Measurements from ENCODE around the gene CSF1R. TPM values are rescaled to one million over a fixed set of nuclear protein-coding genes. Genes with fewer than 3 reads are reported as not detected.

The CSF1R gene
- total RNA-seq (2014; rRNA removed; shearing (Covaris generic); ENCODE audit: low replicate concordance): not detected in 2 replicates

- H3K27me3 ChIP-seq (ENCODE audit: low read length): no peaks in the 10 kb centered on the region
- H4K20me1 ChIP-seq (ENCODE audit: insufficient read depth, low read depth, low read length): no peaks in the 10 kb centered on the region
- no peak within 1 kb of the TSS for H3K27ac ChIP-seq (ENCODE audit: low read length)
- no peaks in the 10 kb centered on the region for H3K9me2 ChIP-seq (replicated peaks; ENCODE audit: insufficient read depth, low read length)
- no peaks in the 10 kb centered on the region for H3K36me3 ChIP-seq (ENCODE audit: insufficient read depth, low read length)
- no peak within 1 kb of the TSS for H2AFZ ChIP-seq (ENCODE audit: low read length)
- H3K4me1 ChIP-seq (ENCODE audit: low read length): no peaks in the 10 kb centered on the region
- DNase-seq: no peak
- H3K4me3 ChIP-seq (ENCODE audit: low read length): no peak within 1 kb of the TSS
- H3K4me2 ChIP-seq (ENCODE audit: low read depth, low read length, poor library complexity, severe bottlenecking): no peak within 1 kb of the TSS
- no peak within 1 kb of the TSS for H3K9ac ChIP-seq (ENCODE audit: low read length)
- H3K79me2 ChIP-seq (ENCODE audit: low read length): no peaks in the 10 kb centered on the region
- no peaks in the 10 kb centered on the region for H3K9me3 ChIP-seq (ENCODE audit: low read length)
Observed at GRCh38 chr5:150085950-150086715, at the start of gene CSF1R. Gene CSF1R, minus strand, starts transcription at chr5:150086554. Its CDS starts 127 bp downstream, at chr5:150086427.

- H3K4me3 ChIP-seq (ENCODE audit: low read length): no peak overlapping the region
- H3K9me2 ChIP-seq (replicated peaks; ENCODE audit: insufficient read depth, low read length): no peaks in the 10 kb centered on the region
- no peaks in the 10 kb centered on the region for H3K36me3 ChIP-seq (ENCODE audit: insufficient read depth, low read length)
- H3K4me1 ChIP-seq (ENCODE audit: low read length): no peaks in the 10 kb centered on the region
- H3K9me3 ChIP-seq (ENCODE audit: low read length): no peaks in the 10 kb centered on the region
- H2AFZ ChIP-seq (ENCODE audit: low read length): no peak overlapping the region
- DNase-seq: no peak
- no peaks in the 10 kb centered on the region for H4K20me1 ChIP-seq (ENCODE audit: insufficient read depth, low read depth, low read length)
- H3K9ac ChIP-seq (ENCODE audit: low read length): no peak overlapping the region
- H3K4me2 ChIP-seq (ENCODE audit: low read depth, low read length, poor library complexity, severe bottlenecking): no peak overlapping the region
- H3K79me2 ChIP-seq (ENCODE audit: low read length): no peaks in the 10 kb centered on the region
- H3K27ac ChIP-seq (ENCODE audit: low read length): no peak overlapping the region
- H3K27me3 ChIP-seq (ENCODE audit: low read length): no peaks in the 10 kb centered on the region
Observed at GRCh38 chr5:150135557-150136304, 49.4 kb upstream of the CSF1R start.

GRCh38 chr5:150134198-150134588 lies 47.8 kb upstream of the CSF1R start:
- no peak overlapping the region for H2AFZ ChIP-seq (ENCODE audit: low read length)
- no peak overlapping the region for H3K27ac ChIP-seq (ENCODE audit: low read length)
- no peak overlapping the region for H3K9ac ChIP-seq (ENCODE audit: low read length)
- H3K9me2 ChIP-seq (replicated peaks; ENCODE audit: insufficient read depth, low read length): no peaks in the 10 kb centered on the region
- no peaks in the 10 kb centered on the region for H4K20me1 ChIP-seq (ENCODE audit: insufficient read depth, low read depth, low read length)
- no peaks in the 10 kb centered on the region for H3K9me3 ChIP-seq (ENCODE audit: low read length)
- H3K36me3 ChIP-seq (ENCODE audit: insufficient read depth, low read length): no peaks in the 10 kb centered on the region
- no peaks in the 10 kb centered on the region for H3K27me3 ChIP-seq (ENCODE audit: low read length)
- no peak for DNase-seq
- H3K4me3 ChIP-seq (ENCODE audit: low read length): no peak overlapping the region
- no peaks in the 10 kb centered on the region for H3K4me1 ChIP-seq (ENCODE audit: low read length)
- no peaks in the 10 kb centered on the region for H3K79me2 ChIP-seq (ENCODE audit: low read length)
- H3K4me2 ChIP-seq (ENCODE audit: low read depth, low read length, poor library complexity, severe bottlenecking): no peak overlapping the region

- Histone ChIP-seq H3K9me3 (ENCODE audit: low read length) (no peaks in the 10 kb centered on the region), H3K36me3 (ENCODE audit: insufficient read depth, low read length) (no peaks in the 10 kb centered on the region), H3K4me2 (ENCODE audit: low read depth, low read length, poor library complexity, severe bottlenecking) (no peak overlapping the region), H4K20me1 (ENCODE audit: insufficient read depth, low read depth, low read length) (no peaks in the 10 kb centered on the region), H2AFZ (ENCODE audit: low read length) (no peak overlapping the region), H3K9ac (ENCODE audit: low read length) (no peak overlapping the region), H3K27me3 (ENCODE audit: low read length) (no peaks in the 10 kb centered on the region), H3K79me2 (ENCODE audit: low read length) (no peaks in the 10 kb centered on the region), H3K4me3 (ENCODE audit: low read length) (no peak overlapping the region), H3K4me1 (ENCODE audit: low read length) (no peaks in the 10 kb centered on the region), H3K9me2 (replicated peaks; ENCODE audit: insufficient read depth, low read length) (no peaks in the 10 kb centered on the region), H3K27ac (ENCODE audit: low read length) (no peak overlapping the region)
- DNase-seq: no peak
Observed at GRCh38 chr5:150133581-150134197, 47.3 kb upstream of the CSF1R start.

GRCh38 chr5:150132740-150133139 lies 46.4 kb upstream of the CSF1R start:
- no peaks in the 10 kb centered on the region for H3K27me3 ChIP-seq (ENCODE audit: low read length)
- H4K20me1 ChIP-seq (ENCODE audit: insufficient read depth, low read depth, low read length): no peaks in the 10 kb centered on the region
- no peak overlapping the region for H3K27ac ChIP-seq (ENCODE audit: low read length)
- no peaks in the 10 kb centered on the region for H3K4me1 ChIP-seq (ENCODE audit: low read length)
- no peaks in the 10 kb centered on the region for H3K9me2 ChIP-seq (replicated peaks; ENCODE audit: insufficient read depth, low read length)
- no peaks in the 10 kb centered on the region for H3K36me3 ChIP-seq (ENCODE audit: insufficient read depth, low read length)
- no peaks in the 10 kb centered on the region for H3K79me2 ChIP-seq (ENCODE audit: low read length)
- no peak overlapping the region for H3K4me3 ChIP-seq (ENCODE audit: low read length)
- no peak for DNase-seq
- H3K4me2 ChIP-seq (ENCODE audit: low read depth, low read length, poor library complexity, severe bottlenecking): no peak overlapping the region
- no peak overlapping the region for H3K9ac ChIP-seq (ENCODE audit: low read length)
- H3K9me3 ChIP-seq (ENCODE audit: low read length): no peaks in the 10 kb centered on the region
- no peak overlapping the region for H2AFZ ChIP-seq (ENCODE audit: low read length)

GRCh38 chr5:150131978-150132694 lies 45.8 kb upstream of the CSF1R start:
- Histone ChIP-seq H3K27ac (ENCODE audit: low read length) (no peak overlapping the region), H3K4me3 (ENCODE audit: low read length) (no peak overlapping the region), H3K9me2 (replicated peaks; ENCODE audit: insufficient read depth, low read length) (no peaks in the 10 kb centered on the region), H3K4me1 (ENCODE audit: low read length) (no peaks in the 10 kb centered on the region), H3K27me3 (ENCODE audit: low read length) (no peaks in the 10 kb centered on the region), H3K9me3 (ENCODE audit: low read length) (no peaks in the 10 kb centered on the region), H4K20me1 (ENCODE audit: insufficient read depth, low read depth, low read length) (no peaks in the 10 kb centered on the region), H3K79me2 (ENCODE audit: low read length) (no peaks in the 10 kb centered on the region), H3K36me3 (ENCODE audit: insufficient read depth, low read length) (no peaks in the 10 kb centered on the region), H2AFZ (ENCODE audit: low read length) (no peak overlapping the region), H3K9ac (ENCODE audit: low read length) (no peak overlapping the region), H3K4me2 (ENCODE audit: low read depth, low read length, poor library complexity, severe bottlenecking) (no peak overlapping the region)
- DNase-seq: no peak

- no peaks in the 10 kb centered on the region for H3K4me1 ChIP-seq (ENCODE audit: low read length)
- H3K9ac ChIP-seq (ENCODE audit: low read length): no peak overlapping the region
- DNase-seq: no peak
- no peak overlapping the region for H3K4me3 ChIP-seq (ENCODE audit: low read length)
- no peaks in the 10 kb centered on the region for H3K9me2 ChIP-seq (replicated peaks; ENCODE audit: insufficient read depth, low read length)
- H3K27me3 ChIP-seq (ENCODE audit: low read length): no peaks in the 10 kb centered on the region
- H3K27ac ChIP-seq (ENCODE audit: low read length): no peak overlapping the region
- H3K9me3 ChIP-seq (ENCODE audit: low read length): no peaks in the 10 kb centered on the region
- no peaks in the 10 kb centered on the region for H4K20me1 ChIP-seq (ENCODE audit: insufficient read depth, low read depth, low read length)
- H3K36me3 ChIP-seq (ENCODE audit: insufficient read depth, low read length): no peaks in the 10 kb centered on the region
- no peak overlapping the region for H2AFZ ChIP-seq (ENCODE audit: low read length)
- no peak overlapping the region for H3K4me2 ChIP-seq (ENCODE audit: low read depth, low read length, poor library complexity, severe bottlenecking)
- no peaks in the 10 kb centered on the region for H3K79me2 ChIP-seq (ENCODE audit: low read length)
Observed at GRCh38 chr5:150131461-150131860, 45.1 kb upstream of the CSF1R start.

- H2AFZ ChIP-seq (ENCODE audit: low read length): no peak overlapping the region
- H3K4me1 ChIP-seq (ENCODE audit: low read length): no peaks in the 10 kb centered on the region
- H3K4me2 ChIP-seq (ENCODE audit: low read depth, low read length, poor library complexity, severe bottlenecking): no peak overlapping the region
- no peak overlapping the region for H3K27ac ChIP-seq (ENCODE audit: low read length)
- no peaks in the 10 kb centered on the region for H3K27me3 ChIP-seq (ENCODE audit: low read length)
- no peak overlapping the region for H3K9ac ChIP-seq (ENCODE audit: low read length)
- no peaks in the 10 kb centered on the region for H3K79me2 ChIP-seq (ENCODE audit: low read length)
- H3K9me2 ChIP-seq (replicated peaks; ENCODE audit: insufficient read depth, low read length): no peaks in the 10 kb centered on the region
- H3K36me3 ChIP-seq (ENCODE audit: insufficient read depth, low read length): no peaks in the 10 kb centered on the region
- no peak overlapping the region for H3K4me3 ChIP-seq (ENCODE audit: low read length)
- no peaks in the 10 kb centered on the region for H4K20me1 ChIP-seq (ENCODE audit: insufficient read depth, low read depth, low read length)
- H3K9me3 ChIP-seq (ENCODE audit: low read length): no peaks in the 10 kb centered on the region
- no peak for DNase-seq
Observed at GRCh38 chr5:150130493-150130922, 44.2 kb upstream of the CSF1R start.

Measured in Karpas-422 (cell line).